GM10248 (cell line): ENCODE data around the gene MBNL2.

Source experiments
- CTCF ChIA-PET: fragments of 300-600 bp; sonication (Branson Sonifier 250); formaldehyde crosslinking; extraction: SDS; loops from one replicate; lab custom pipeline; 2021; ENCODE audit warnings: antibody characterized with exemption; lab: Yijun Ruan, JAX
- POLR2A ChIA-PET: fragments of 350-650 bp; sonication (Branson Sonifier 250); formaldehyde crosslinking; extraction: SDS; loops from one replicate; lab custom pipeline; 2020; ENCODE audit warnings: antibody characterized with exemption; lab: Yijun Ruan, JAX
- DNase-seq: peaks from one replicate; pipeline ENCODE4 v3.0.0; 2012; ENCODE audit errors: extremely low spot score
- CTCF ChIP-seq: IDR thresholded peaks from 2 replicates; pipeline ENCODE4 v1.5.1; 2012; ENCODE audit warnings: mild to moderate bottlenecking, low read depth; ENCODE audit errors: extremely low read depth, missing control alignments, control extremely low read depth

MBNL2 gene

GRCh38 chr13:97221989-97222700 is at the start of gene MBNL2:
TSS of gene MBNL2 (plus strand) at chr13:97222333. CDS start at chr13:97276236, 53,903 bp downstream.
- no peak for TF ChIP-seq CTCF
- DNase-seq: peak; percentile 87
- CTCF ChIA-PET: interaction anchor here (0.9 to 4.8 kb wide), 13 partner anchors 8 to 137 kb away, joined by 3 to 39 read pairs (median 5); no protein-coding TSS in a partner anchor
- POLR2A ChIA-PET: interaction anchor here (0.5 to 0.9 kb wide), 2 partner anchors 35 to 1775 kb away, joined by 3 read pairs; no protein-coding TSS in a partner anchor

DNA sequence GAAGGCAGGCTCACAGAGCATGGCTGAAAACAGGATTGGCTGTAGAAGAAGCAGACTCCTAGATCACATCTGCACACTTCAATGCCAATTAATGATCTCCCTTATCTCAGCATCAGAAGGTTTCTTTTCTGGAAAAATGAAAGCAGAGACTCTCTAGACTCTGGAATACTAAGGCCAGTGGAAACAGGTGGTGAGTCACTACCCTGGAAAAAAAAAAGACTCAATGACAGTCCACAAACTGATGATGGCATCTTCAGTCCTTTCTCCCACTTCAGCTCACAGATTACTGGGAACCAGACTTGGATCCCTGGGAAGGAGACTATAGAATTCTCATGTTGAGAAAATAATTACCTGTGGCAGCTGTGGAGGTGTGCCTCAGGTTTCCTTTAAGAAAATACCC is 47.5 kb upstream of the MBNL2 start:
- no peak for TF ChIP-seq CTCF
- CTCF ChIA-PET: interaction anchor here (1.3 kb wide), 1 partner anchor 17 kb away, joined by 3 read pairs; no protein-coding TSS in a partner anchor
- no peak for DNase-seq
- POLR2A ChIA-PET: no interaction called here

DNA sequence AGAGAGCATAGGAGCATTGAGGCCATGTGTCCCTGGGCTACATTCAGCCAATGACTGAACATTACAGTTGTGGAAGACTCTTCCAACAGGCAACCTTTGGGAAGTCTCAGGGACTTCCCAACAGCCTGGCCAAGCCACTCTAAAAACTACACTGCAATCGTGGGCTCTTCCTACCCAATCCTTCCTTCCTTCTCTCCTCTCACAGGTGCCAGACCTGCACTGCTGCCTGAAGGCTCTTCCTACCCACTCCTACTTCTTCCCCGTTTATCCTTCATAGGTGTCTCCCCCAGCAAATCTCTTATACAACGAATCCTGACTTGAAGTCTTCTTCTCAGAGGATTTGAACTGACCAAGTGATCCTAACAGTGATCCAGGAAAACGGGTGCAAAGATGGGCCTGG is 47.1 kb upstream of the MBNL2 start:
- TF ChIP-seq CTCF: no peak
- ChIA-PET CTCF (interaction anchor here (1.3 kb wide), 1 partner anchor 16 kb away, joined by 3 read pairs; no protein-coding TSS in a partner anchor), POLR2A (no interaction called here)
- DNase-seq: no peak

GRCh38 chr13:97179501-97179900 is 42.6 kb upstream of the MBNL2 start:
- DNase-seq: no peak
- ChIA-PET POLR2A (no interaction called here), CTCF (interaction anchor here (0.9 kb wide), 1 partner anchor 12 kb away, joined by 3 read pairs; no protein-coding TSS in a partner anchor)
- TF ChIP-seq CTCF: no peak

DNA sequence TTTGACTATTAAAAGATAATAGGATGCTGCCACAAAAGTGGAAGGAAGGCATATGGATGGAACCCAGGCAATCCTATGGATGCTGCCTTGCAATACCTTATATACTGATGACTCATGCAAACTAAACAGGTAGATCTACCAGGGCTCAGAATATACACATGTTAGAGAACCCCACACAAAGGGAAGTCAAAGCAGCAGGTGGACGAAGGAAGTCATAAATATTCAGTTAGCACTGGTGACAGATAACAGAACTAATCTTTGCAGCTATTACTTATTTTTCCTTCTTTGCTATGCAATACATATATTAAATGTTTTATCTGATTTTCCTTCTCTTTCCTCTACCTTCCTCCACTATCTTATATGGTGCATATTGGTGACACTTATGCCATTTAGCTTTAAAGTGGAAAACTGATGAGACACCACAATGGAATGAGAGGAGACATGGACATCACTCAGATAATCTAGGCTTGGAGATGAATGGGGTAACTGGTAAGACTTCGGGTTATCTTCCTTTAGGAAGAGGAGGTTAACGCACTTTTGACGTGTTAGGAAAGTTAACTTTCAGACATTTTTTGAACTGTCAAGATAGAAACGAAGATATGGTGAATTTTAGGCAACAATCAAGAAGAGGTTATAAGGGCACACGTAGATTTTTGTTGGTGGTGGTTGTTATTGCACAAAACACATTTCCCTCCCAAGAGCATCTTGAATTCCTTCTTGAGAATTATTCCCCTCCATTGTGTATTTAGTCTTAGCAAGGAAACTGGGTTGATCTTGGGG is 39.8 kb upstream of the MBNL2 start:
- ChIA-PET CTCF (no interaction called here), POLR2A (no interaction called here)
- DNase-seq: no peak
- no peak for TF ChIP-seq CTCF

DNA sequence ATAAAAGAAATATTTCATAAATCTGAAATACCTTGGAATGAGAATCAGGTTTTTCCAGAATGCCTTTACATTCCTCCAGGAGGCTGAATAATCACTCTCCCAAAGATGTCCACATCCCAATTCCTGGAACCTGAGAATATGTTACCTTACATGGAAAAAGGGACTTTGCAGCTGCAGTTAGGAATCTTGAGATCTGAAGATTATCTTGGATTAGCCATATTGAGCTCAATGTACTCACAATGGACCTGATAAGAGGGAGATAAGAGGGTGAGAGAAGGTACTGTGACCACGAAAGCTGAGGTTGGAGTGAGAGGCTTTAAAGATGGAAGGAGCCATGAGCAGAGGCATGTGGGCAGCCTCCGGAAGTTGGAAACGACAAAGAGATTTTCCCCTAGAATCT is 36.8 kb upstream of the MBNL2 start:
- CTCF ChIA-PET: no interaction called here
- DNase-seq: no peak
- TF ChIP-seq CTCF: no peak
- POLR2A ChIA-PET: no interaction called here
